GM18526 (cell line): ENCODE measurements around the gene PLIN1.

Source experiments
- POLR2A ChIP-seq: IDR thresholded peaks from 3 replicates; pipeline ENCODE4 v1.6.1; 2011; ENCODE audit not compliant: insufficient read length; ENCODE audit errors: extremely low read depth

Gene PLIN1

GRCh38 chr15:89662893-89663626 lies 16.1 kb downstream of the PLIN1 start:
- no peak for TF ChIP-seq POLR2A

DNA sequence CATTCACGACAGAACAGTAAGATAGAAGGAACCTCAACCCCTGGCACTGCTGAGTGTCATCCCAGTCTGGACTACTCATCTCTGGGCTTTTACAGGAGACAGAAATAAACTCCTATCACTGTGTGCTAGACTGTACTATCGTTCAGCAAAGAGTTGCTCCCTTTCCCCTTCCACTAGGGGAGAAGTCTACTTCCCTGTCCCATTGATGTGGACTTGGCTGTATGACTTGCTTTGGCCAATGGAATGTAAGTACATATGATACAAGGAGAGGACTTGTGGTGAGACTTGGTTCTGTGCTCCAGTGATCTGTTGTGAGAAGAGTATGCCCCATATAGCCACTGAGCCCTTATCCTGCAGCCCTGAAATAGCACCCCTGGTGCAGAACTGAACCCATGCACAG lies 18.6 kb downstream of the PLIN1 start:
- TF ChIP-seq POLR2A = no peak

DNA sequence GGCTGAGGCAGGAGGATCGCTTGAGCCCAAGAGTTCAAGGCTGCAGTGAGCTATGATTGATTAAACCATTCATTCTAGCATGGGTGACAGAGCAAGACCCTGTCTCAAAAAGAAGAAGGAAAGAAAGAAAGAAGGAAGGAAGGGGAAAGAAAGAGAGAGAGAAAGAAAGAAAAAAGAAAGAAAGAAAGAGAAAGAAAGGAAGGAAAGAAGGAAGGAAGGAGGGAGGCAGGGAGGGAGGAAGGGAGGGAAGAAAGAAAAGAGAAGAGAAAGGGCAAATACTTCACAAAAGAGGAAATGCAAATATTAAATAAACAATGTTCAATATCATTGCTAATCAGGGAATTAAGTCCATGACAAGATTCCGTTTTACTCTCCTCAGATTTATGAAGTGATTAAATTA lies 19.9 kb downstream of the PLIN1 start:
- TF ChIP-seq POLR2A = no peak

DNA sequence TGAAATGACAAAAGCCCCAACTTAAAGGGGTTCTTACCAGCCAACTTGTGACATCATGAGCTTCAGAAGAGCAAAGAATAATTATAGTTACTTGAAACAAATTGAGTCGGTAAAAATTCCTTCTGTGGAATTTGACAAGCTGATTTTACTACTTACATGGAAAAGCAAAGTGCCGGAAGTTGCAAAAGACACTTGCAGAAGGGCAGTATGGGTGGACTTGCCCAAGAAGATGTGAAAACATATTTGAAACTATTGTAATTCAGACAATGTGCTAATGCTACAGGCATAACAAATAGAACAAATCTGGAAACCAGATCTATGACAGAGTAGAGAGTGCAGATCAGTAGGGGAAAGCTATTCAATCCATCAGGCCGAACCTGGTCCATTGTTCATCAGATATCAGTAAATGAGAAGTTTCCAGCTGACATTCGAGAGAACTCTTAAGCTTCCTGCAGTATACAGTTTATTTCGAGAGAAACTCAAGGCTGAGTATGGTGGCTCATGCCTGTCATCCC lies 21.4 kb downstream of the PLIN1 start:
- no peak for TF ChIP-seq POLR2A

- no peak for TF ChIP-seq POLR2A
Observed at GRCh38 chr15:89656116-89656815, 22.9 kb downstream of the PLIN1 start.

GRCh38 chr15:89654847-89655805 lies 24.0 kb downstream of the PLIN1 start, which contains the start of gene KIF7:
Gene KIF7, minus strand, starts transcription at chr15:89655467. Its CDS starts 2,537 bp downstream, at chr15:89652930.
- no peak for TF ChIP-seq POLR2A

- no peak for TF ChIP-seq POLR2A
Observed at GRCh38 chr15:89654301-89654761, 24.8 kb downstream of the PLIN1 start.

GRCh38 chr15:89653578-89653977 lies 25.6 kb downstream of the PLIN1 start:
- no peak for TF ChIP-seq POLR2A

GRCh38 chr15:89652666-89653065 lies 26.5 kb downstream of the PLIN1 start:
- TF ChIP-seq POLR2A = no peak

GRCh38 chr15:89652131-89652530 lies 27.0 kb downstream of the PLIN1 start:
- no peak for TF ChIP-seq POLR2A

DNA sequence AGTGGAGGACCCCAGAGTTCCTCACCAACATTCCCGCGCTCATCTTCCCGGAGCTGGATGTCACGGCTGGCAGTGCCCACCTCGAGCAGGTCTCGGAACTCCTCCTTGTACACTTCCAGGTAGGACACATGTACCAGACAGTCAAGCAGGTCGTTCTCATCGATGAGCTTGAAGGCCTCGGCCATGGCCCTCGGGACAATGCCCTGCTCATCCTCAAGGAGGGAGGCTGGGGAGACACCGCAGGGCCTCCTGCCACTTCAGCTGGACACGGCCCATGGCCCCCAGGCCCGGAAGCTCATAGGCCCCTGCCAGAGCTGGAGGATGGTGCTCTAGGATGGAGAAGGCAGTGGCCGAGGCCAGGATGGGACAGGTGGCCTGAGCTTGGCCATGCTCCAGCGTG lies 29.5 kb downstream of the PLIN1 start:
- TF ChIP-seq POLR2A = no peak

DNA sequence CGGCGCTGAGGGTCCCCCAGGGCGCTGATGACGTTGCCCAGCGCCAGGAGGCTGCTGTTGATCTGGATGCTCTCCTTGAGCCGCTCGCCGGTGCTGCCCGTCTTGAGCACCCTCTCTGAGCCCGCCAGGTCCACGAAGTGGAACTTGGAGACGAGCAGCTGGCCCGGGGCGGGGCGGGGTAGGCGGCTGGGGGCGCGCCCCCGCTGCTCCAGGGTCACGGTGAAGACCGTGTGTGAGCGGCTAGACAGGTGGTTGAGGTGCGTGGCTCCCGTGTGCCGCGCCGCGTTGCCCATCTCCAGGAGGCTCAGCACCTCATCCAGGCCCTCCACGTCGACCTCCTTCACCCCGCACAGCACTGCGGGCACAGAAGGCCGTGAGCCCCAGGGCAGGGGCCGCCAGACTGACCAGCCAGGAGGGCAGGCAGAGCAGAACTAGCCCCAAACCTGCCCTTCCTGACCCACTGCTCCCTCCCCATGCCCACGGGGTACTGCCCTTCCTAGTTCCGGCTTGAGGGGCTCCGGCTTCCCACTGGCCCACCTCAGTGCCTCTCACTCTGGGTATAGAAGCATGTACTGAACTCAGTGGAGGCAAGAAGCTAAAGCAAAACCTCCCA lies 30.0 kb downstream of the PLIN1 start:
- no peak for TF ChIP-seq POLR2A

- no peak for TF ChIP-seq POLR2A
Observed at GRCh38 chr15:89648106-89649012, 30.8 kb downstream of the PLIN1 start.
